ENCODE measurements around the gene ZNF44. TPM values are rescaled to one million over a fixed set of nuclear protein-coding genes. Genes with fewer than 3 reads are reported as not detected.
A peak's percentile ranks its signal among the peaks of the same experiment; 100 is the strongest.

ZNF44 gene
- total and polyA plus RNA-seq, 2 of the 13 experiments (the other 11 are each of a cell fraction or from before 2014, with no cell fraction given), result 6.9 to 15.7 TPM

DNA sequence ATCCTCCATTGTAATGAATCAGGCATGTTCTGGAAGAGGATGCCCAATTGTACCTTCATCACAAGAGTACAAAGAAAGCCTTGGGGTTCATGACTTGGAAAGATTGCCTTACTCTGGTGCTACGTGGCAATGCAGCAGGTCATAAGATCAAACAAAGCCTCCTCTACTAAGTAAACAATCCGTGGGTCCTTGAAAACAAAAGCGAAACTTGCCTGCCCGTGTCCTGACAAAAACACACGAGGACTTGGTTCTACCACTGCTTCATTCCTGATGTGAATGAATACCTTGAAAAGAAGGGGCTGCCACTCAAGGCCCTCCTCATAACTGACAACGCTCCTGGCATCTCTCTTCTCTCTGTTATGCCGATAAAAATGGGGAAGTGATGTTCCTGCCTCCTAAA is 19.9 kb upstream of the ZNF44 start (continued):
- no peak for TF ChIP-seq SOX13 (IDR thresholded peaks at IDR 0.05)
- peak in 1 of 2 experiments; percentile 70; a peak in 2 of 4 replicates for TF ChIP-seq SOX13 (CRISPR knock-in tag; conservative IDR thresholded peaks at IDR 0.05 in 1 of 2, IDR thresholded peaks at IDR 0.05 in 1 of 2)
- peak; percentile 52 for TF ChIP-seq GATAD2A (CRISPR knock-in tag; IDR thresholded peaks at IDR 0.05)
- peak; percentile 85; the same call in 2 of the 3 replicates for TF ChIP-seq MXI1 (IDR thresholded peaks at IDR 0.05; ENCODE audit: borderline replicate concordance, low read depth, low read length)
- TF ChIP-seq NFE2L1 (CRISPR knock-in tag; IDR thresholded peaks at IDR 0.05; ENCODE audit: borderline replicate concordance), result no peak
- TF ChIP-seq, protein P1, sequence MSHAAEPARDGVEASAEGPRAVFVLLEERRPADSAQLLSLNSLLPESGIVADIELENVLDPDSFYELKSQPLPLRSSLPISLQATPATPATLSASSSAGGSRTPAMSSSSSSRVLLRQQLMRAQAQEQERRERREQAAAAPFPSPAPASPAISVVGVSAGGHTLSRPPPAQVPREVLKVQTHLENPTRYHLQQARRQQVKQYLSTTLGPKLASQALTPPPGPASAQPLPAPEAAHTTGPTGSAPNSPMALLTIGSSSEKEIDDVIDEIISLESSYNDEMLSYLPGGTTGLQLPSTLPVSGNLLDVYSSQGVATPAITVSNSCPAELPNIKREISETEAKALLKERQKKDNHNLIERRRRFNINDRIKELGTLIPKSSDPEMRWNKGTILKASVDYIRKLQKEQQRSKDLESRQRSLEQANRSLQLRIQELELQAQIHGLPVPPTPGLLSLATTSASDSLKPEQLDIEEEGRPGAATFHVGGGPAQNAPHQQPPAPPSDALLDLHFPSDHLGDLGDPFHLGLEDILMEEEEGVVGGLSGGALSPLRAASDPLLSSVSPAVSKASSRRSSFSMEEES (CRISPR knock-in tag; IDR thresholded peaks at IDR 0.05), result peak; percentile 55; the same call in 1 of the 2 replicates
- TF ChIP-seq, protein P2, sequence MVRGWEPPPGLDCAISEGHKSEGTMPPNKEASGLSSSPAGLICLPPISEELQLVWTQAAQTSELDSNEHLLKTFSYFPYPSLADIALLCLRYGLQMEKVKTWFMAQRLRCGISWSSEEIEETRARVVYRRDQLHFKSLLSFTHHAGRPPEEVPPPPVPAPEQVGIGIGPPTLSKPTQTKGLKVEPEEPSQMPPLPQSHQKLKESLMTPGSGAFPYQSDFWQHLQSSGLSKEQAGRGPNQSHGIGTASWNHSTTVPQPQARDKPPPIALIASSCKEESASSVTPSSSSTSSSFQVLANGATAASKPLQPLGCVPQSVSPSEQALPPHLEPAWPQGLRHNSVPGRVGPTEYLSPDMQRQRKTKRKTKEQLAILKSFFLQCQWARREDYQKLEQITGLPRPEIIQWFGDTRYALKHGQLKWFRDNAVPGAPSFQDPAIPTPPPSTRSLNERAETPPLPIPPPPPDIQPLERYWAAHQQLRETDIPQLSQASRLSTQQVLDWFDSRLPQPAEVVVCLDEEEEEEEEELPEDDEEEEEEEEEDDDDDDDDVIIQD (CRISPR knock-in tag; IDR thresholded peaks at IDR 0.05; ENCODE audit: low read depth), result peak; percentile 15; the same call in 1 of the 2 replicates
- no peak for TF ChIP-seq SOX6 (IDR thresholded peaks at IDR 0.05)
- TF ChIP-seq SOX6 (CRISPR knock-in tag; IDR thresholded peaks at IDR 0.05), result peak; percentile 59
- TF ChIP-seq, protein P3, sequence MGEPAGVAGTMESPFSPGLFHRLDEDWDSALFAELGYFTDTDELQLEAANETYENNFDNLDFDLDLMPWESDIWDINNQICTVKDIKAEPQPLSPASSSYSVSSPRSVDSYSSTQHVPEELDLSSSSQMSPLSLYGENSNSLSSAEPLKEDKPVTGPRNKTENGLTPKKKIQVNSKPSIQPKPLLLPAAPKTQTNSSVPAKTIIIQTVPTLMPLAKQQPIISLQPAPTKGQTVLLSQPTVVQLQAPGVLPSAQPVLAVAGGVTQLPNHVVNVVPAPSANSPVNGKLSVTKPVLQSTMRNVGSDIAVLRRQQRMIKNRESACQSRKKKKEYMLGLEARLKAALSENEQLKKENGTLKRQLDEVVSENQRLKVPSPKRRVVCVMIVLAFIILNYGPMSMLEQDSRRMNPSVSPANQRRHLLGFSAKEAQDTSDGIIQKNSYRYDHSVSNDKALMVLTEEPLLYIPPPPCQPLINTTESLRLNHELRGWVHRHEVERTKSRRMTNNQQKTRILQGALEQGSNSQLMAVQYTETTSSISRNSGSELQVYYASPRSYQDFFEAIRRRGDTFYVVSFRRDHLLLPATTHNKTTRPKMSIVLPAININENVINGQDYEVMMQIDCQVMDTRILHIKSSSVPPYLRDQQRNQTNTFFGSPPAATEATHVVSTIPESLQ (CRISPR knock-in tag; conservative IDR thresholded peaks at IDR 0.05), result no peak
- TF ChIP-seq CEBPG (CRISPR knock-in tag; IDR thresholded peaks at IDR 0.05), result peak; percentile 47; the same call in 1 of the 2 replicates
- TF ChIP-seq NR2F2 (IDR thresholded peaks at IDR 0.05; ENCODE audit: borderline replicate concordance, low read depth), result 0 out of 2 replicates have a peak, but pooled peaks have one; percentile 49
- TF ChIP-seq PHF20 (CRISPR knock-in tag; IDR thresholded peaks at IDR 0.05), result 0 out of 2 replicates have a peak, but pooled peaks have one; percentile 38
- TF ChIP-seq DMAP1 (CRISPR knock-in tag; IDR thresholded peaks at IDR 0.05), result peak; percentile 25; the same call in 1 of the 2 replicates
- 0 out of 2 replicates have a peak, but pooled peaks have one; percentile 7 for TF ChIP-seq HNF4A (CRISPR knock-in tag; IDR thresholded peaks at IDR 0.05)
- TF ChIP-seq, protein P4, sequence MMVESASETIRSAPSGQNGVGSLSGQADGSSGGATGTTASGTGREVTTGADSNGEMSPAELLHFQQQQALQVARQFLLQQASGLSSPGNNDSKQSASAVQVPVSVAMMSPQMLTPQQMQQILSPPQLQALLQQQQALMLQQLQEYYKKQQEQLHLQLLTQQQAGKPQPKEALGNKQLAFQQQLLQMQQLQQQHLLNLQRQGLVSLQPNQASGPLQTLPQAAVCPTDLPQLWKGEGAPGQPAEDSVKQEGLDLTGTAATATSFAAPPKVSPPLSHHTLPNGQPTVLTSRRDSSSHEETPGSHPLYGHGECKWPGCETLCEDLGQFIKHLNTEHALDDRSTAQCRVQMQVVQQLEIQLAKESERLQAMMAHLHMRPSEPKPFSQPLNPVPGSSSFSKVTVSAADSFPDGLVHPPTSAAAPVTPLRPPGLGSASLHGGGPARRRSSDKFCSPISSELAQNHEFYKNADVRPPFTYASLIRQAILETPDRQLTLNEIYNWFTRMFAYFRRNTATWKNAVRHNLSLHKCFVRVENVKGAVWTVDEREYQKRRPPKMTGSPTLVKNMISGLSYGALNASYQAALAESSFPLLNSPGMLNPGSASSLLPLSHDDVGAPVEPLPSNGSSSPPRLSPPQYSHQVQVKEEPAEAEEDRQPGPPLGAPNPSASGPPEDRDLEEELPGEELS (CRISPR knock-in tag; IDR thresholded peaks at IDR 0.05), result peak; percentile 59; the same call in 1 of the 2 replicates
- no peak for TF ChIP-seq RCOR2 (CRISPR knock-in tag; IDR thresholded peaks at IDR 0.05)
- TF ChIP-seq, protein P5, sequence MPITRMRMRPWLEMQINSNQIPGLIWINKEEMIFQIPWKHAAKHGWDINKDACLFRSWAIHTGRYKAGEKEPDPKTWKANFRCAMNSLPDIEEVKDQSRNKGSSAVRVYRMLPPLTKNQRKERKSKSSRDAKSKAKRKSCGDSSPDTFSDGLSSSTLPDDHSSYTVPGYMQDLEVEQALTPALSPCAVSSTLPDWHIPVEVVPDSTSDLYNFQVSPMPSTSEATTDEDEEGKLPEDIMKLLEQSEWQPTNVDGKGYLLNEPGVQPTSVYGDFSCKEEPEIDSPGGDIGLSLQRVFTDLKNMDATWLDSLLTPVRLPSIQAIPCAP (CRISPR knock-in tag; IDR thresholded peaks at IDR 0.05; ENCODE audit: low read depth), result peak; percentile 92; the same call in 1 of the 2 replicates
- TF ChIP-seq, protein P6, sequence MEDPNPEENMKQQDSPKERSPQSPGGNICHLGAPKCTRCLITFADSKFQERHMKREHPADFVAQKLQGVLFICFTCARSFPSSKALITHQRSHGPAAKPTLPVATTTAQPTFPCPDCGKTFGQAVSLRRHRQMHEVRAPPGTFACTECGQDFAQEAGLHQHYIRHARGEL (CRISPR knock-in tag; IDR thresholded peaks at IDR 0.05), result no peak
- TF ChIP-seq ASH2L (IDR thresholded peaks at IDR 0.05; ENCODE audit: insufficient read length, low read depth, low read length), result peak; percentile 49
- 0 out of 2 replicates have a peak, but pooled peaks have one; percentile 27 for TF ChIP-seq RARA (CRISPR knock-in tag; IDR thresholded peaks at IDR 0.05)
- TF ChIP-seq KMT2A (CRISPR knock-in tag; IDR thresholded peaks at IDR 0.05), result peak; percentile 64; the same call in 1 of the 2 replicates
- TF ChIP-seq CREB1 (IDR thresholded peaks at IDR 0.05), result no peak
- TF ChIP-seq CREB1 (CRISPR knock-in tag; IDR thresholded peaks at IDR 0.05), result peak; percentile 56; the same call in 1 of the 2 replicates

All from HepG2 (cell line).